A549 (cell line): ENCODE measurements around the gene SERINC5. TPM values are rescaled to one million over a fixed set of nuclear protein-coding genes. Genes with fewer than 3 reads are reported as not detected.

ENCODE experiments used
- ATAC-seq, 2 experiments: fragments of 200-7000 bp in 1 of 2; fragments of >200 bp in 1 of 2; cut with Nextera tagmentation in 1 of 2; cut with Tn5 transposase in 1 of 2; 3 replicates each; pipeline versions ENCODE4 v1.8.0 to v1.9.1; 2018 to 2020; ENCODE audit warnings: mild to moderate bottlenecking in 1 of 2, moderate library complexity in 1 of 2
- CTCF ChIA-PET: fragments of 300-600 bp; sonication (Branson Sonifier 250); formaldehyde crosslinking; extraction: SDS; loops from one replicate; lab custom pipeline; 2021; ENCODE audit warnings: antibody characterized with exemption, inconsistent platforms; lab: Yijun Ruan, JAX
- POLR2A ChIA-PET: fragments of 350-600 bp; formaldehyde crosslinking; extraction: SDS; loops from one replicate; lab custom pipeline; 2021; ENCODE audit warnings: antibody characterized with exemption, inconsistent platforms; lab: Yijun Ruan, JAX
- DNase-seq, 2 experiments: peaks; one replicate each; pipeline versions ENCODE4 v3.0.0 to v3.0.0-alpha.2; 2011 to 2016; ENCODE audit warnings: low read depth in 1 of 2, low spot score in 1 of 2
- FAIRE-seq: peaks from 2 replicates; lab custom pipeline; 2011; peaks lifted over from hg19 to GRCh38; lab: Jason Lieb, UNC
- H3K27ac ChIP-seq, 2 experiments: fragments of >200 bp; sonication (Bioruptor Twin); formaldehyde crosslinking; 3 replicates each; pipeline ENCODE4 v1.5.1; 2016 to 2017
- H3K4me1 ChIP-seq: fragments of >200 bp; sonication (Bioruptor Twin); formaldehyde crosslinking; 3 replicates; pipeline ENCODE4 v1.6.1; 2016
- H3K4me2 ChIP-seq: fragments of >200 bp; sonication (Bioruptor Twin); formaldehyde crosslinking; 3 replicates; pipeline ENCODE4 v1.6.1; 2016
- H3K4me3 ChIP-seq: fragments of >200 bp; sonication (Bioruptor Twin); formaldehyde crosslinking; 3 replicates; pipeline ENCODE4 v1.5.1; 2016
- H3K9me3 ChIP-seq: fragments of >200 bp; sonication (Bioruptor Twin); formaldehyde crosslinking; 3 replicates; pipeline ENCODE4 v1.6.1; 2016
- ATOH8 ChIP-seq: fragments of 250-450 bp; sonication (Bioruptor Pico); IDR thresholded peaks from 2 replicates; pipeline ENCODE4 v1.5.0; 2020; ENCODE audit warnings: low read depth, mild to moderate bottlenecking, moderate library complexity
- CTCF ChIP-seq: fragments of >200 bp; sonication (Bioruptor Twin); formaldehyde crosslinking; IDR thresholded peaks from 3 replicates; pipeline ENCODE4 v1.5.1; 2016
- EHF ChIP-seq: fragments of 250-450 bp; sonication (Bioruptor Pico); IDR thresholded peaks from 2 replicates; pipeline ENCODE4 v1.5.0; 2020; ENCODE audit warnings: mild to moderate bottlenecking
- EHMT2 ChIP-seq: fragments of 200-600 bp; sonication (generic); IDR thresholded peaks from 2 replicates; pipeline ENCODE4 v1.6.1; 2016; ENCODE audit warnings: antibody characterized with exemption, low read depth, mild to moderate bottlenecking, moderate library complexity
- EP300 ChIP-seq, 2 experiments: fragments of >200 bp; sonication (Bioruptor Twin); formaldehyde crosslinking; IDR thresholded peaks; 2 replicates in 1 of 2; 3 replicates in 1 of 2; pipeline ENCODE4 v1.6.1; 2016 to 2017
- HOXB13 ChIP-seq: fragments of 250-450 bp; sonication (Bioruptor Pico); IDR thresholded peaks from 2 replicates; pipeline ENCODE4 v1.5.0; 2020; ENCODE audit warnings: low read depth, mild to moderate bottlenecking, moderate library complexity
- KDM5A ChIP-seq: fragments of 200-600 bp; sonication (generic); IDR thresholded peaks from 2 replicates; pipeline ENCODE4 v1.6.1; 2016; ENCODE audit warnings: antibody characterized with exemption, mild to moderate bottlenecking
- MAZ ChIP-seq: fragments of 150-350 bp; IDR thresholded peaks from 2 replicates; pipeline ENCODE4 v1.6.1; 2014; ENCODE audit warnings: antibody characterized with exemption, low read depth, low read length, borderline replicate concordance
- NFE2L2 ChIP-seq: fragments of 150-350 bp; conservative IDR thresholded peaks from 2 replicates; pipeline ENCODE4 v1.6.1; 2014; ENCODE audit warnings: low read length
- POLR2AphosphoS2 ChIP-seq: conservative IDR thresholded peaks from 2 replicates; pipeline ENCODE4 v1.6.1; 2012; ENCODE audit warnings: low read length, improper control_type of control experiment, inconsistent platforms
- RAD21 ChIP-seq, 2 experiments: fragments of >200 bp in 1 of 2; sonication (Bioruptor Twin) in 1 of 2; formaldehyde crosslinking in 1 of 2; IDR thresholded peaks in 1 of 2; conservative IDR thresholded peaks in 1 of 2; 2 replicates in 1 of 2; 3 replicates in 1 of 2; pipeline ENCODE4 v1.6.1; 2012 to 2018; ENCODE audit warnings: inconsistent platforms in 1 of 2
- REST ChIP-seq: fragments of 200-600 bp; sonication (generic); IDR thresholded peaks from 2 replicates; pipeline ENCODE4 v1.6.1; 2016; ENCODE audit warnings: antibody characterized with exemption, mild to moderate bottlenecking, moderate library complexity
- TP53 ChIP-seq: fragments of 250-450 bp; sonication (Bioruptor Pico); IDR thresholded peaks from 2 replicates; pipeline ENCODE4 v1.5.0; 2021; ENCODE audit warnings: mild to moderate bottlenecking, moderate library complexity
- WGBS: methylation state at CpG from one replicate; pipeline ENCODE4 v1.1.6; 2017; ENCODE audit errors: missing lambda C conversion rate; 5-methylcytosine and 5-hydroxymethylcytosine counted together
- polyA plus RNA-seq, 4 experiments: library from polyadenylated mRNA; depleted of rRNA in 3 of 4; stranded (reverse); fragments of >200 nt; fragmentation: RNase III in 1 of 4; extraction: RNeasy Plus Mini Kit Qiagen cat#74134 plus additional on column Dnase treatment in 1 of 4; gene quantifications; 2 replicates in 3 of 4; 3 replicates in 1 of 4; pipeline ENCODE4 v1.2.3, GENCODE V29; 2011 to 2017

Gene SERINC5
- polyA plus RNA-seq, 2 of the 4 experiments (the other 2 are of a cell fraction): 7.0 to 13.4 TPM

DNA sequence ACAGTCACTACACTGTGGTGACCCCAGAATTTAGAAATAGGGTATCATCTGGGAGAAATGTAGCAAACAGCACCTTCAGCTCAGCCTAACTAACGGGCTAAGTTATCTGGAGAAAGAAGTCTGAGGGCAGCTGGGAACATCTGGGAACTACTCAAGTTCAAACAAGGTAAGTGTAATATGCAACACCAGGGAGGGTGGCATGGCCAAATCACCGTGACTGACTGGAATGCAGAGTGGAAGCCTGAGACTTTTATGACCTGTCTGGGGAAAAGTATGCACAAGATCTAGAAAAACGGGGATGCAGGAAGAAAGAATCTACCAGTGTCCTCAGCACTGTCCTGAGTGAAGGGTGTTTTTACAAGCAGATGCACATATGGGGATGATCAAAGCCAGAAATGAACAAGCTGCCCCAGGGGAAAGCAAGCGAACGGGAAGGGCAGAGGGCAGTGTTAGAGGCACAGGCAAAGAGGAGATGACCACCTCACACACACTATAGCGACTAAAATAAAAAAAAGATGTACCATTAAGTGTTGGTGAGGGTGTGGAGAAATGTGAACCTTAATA, 59.9 kb downstream of the SERINC5 start:
- Histone ChIP-seq H3K4me2 (no peak overlapping the region), H3K27ac (no peak overlapping the region), H3K4me1 (peaks cover 8% of the 10 kb centered on the region; the same call in 1 of the 3 replicates), H3K4me3 (no peak overlapping the region), H3K9me3 (no peaks in the 10 kb centered on the region)
- no peak for DNase-seq
- no peak for TF ChIP-seq NFE2L2
- TF ChIP-seq EP300 (IDR thresholded peaks at IDR 0.05): no peak
- TF ChIP-seq KDM5A: no peak
- no peak for TF ChIP-seq EHMT2
- no peak for TF ChIP-seq ATOH8 (CRISPR knock-in tag)
- TF ChIP-seq HOXB13 (CRISPR knock-in tag): no peak
- no peak for TF ChIP-seq MAZ
- TF ChIP-seq CTCF: no peak
- WGBS: 90% methylated on average over 6 of the region's 6 CpGs
- no peak for ATAC-seq
- ChIA-PET POLR2A (no interaction called here), CTCF (interaction anchor here (0.7 to 0.9 kb wide), 2 partner anchors 9 to 46 kb away, joined by 3 read pairs; no protein-coding TSS in a partner anchor)
- FAIRE-seq: no peak

DNA sequence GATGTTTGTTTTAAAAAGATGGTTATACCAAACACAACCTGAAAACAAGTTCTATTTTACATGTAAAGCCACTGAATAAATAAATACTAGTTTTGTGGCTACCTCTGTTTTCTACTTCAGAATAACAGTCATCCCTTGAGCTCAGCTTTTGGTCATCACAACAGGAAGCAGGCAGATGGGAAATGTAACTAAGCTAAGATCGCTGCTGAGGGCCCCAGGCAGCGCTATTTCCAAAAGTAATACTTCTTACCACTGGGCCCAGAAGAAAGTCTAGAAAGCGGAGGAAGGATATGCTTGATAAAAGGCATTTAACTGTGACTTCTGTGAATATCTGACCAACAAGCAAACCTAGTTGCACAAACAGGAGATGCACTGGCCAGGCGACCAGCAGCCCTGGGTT, 61.4 kb downstream of the SERINC5 start:
- WGBS: 82% methylated on average over 4 of the region's 4 CpGs
- H3K4me2 ChIP-seq: no peak overlapping the region
- POLR2A ChIA-PET: interaction anchor here (0.6 kb wide), 1 partner anchor 32 kb away, joined by 7 read pairs; no protein-coding TSS in a partner anchor
- no peak overlapping the region for H3K27ac ChIP-seq
- CTCF ChIA-PET: no interaction called here
- FAIRE-seq (no peak), DNase-seq (no peak), ATAC-seq (no peak)
- H3K4me1 ChIP-seq: peaks cover 8% of the 10 kb centered on the region; the same call in 1 of the 3 replicates
- TF ChIP-seq POLR2AphosphoS2: no peak
- TF ChIP-seq RAD21 (conservative IDR thresholded peaks at IDR 0.05 in 1 of 2, IDR thresholded peaks at IDR 0.05 in 1 of 2): no peak
- TF ChIP-seq TP53: no peak
- no peak for TF ChIP-seq HOXB13 (CRISPR knock-in tag)
- TF ChIP-seq REST: no peak
- no peak for TF ChIP-seq CTCF
- no peak for TF ChIP-seq EHF (CRISPR knock-in tag)
- H3K9me3 ChIP-seq: no peaks in the 10 kb centered on the region
- no peak overlapping the region for H3K4me3 ChIP-seq
